GM12878 (cell line): ENCODE results near the gene C12orf43. TPM values are rescaled to one million over a fixed set of nuclear protein-coding genes. Genes with fewer than 3 reads are reported as not detected.

Experiments
- CBFB ChIP-seq: IDR thresholded peaks from 2 replicates; pipeline ENCODE4 v1.6.1; 2016; ENCODE audit warnings: antibody characterized with exemption, low read depth
- CHD4 ChIP-seq: fragments of 200-600 bp; sonication (generic); IDR thresholded peaks from 2 replicates; pipeline ENCODE4 v1.6.1; 2016; ENCODE audit warnings: mild to moderate bottlenecking
- EED ChIP-seq: sonication (generic); IDR thresholded peaks from 2 replicates; pipeline ENCODE4 v1.6.1; 2016; ENCODE audit warnings: antibody characterized with exemption, low read depth
- EZH2 ChIP-seq: IDR thresholded peaks from 2 replicates; pipeline ENCODE4 v1.6.1; 2012; ENCODE audit warnings: low read depth, mild to moderate bottlenecking, control low read depth, inconsistent platforms, low read length, borderline replicate concordance; ENCODE audit not compliant: control insufficient read depth
- FOS ChIP-seq: IDR thresholded peaks from 3 replicates; pipeline ENCODE4 v1.6.1; 2011; ENCODE audit warnings: borderline replicate concordance; ENCODE audit not compliant: insufficient read length; ENCODE audit errors: extremely low read depth
- GATAD2B ChIP-seq: fragments of 450-650 bp; conservative IDR thresholded peaks from 2 replicates; pipeline ENCODE4 v1.6.1; 2017; ENCODE audit warnings: low read depth, mild to moderate bottlenecking, moderate library complexity
- HCFC1 ChIP-seq: fragments of 150-350 bp; IDR thresholded peaks from 2 replicates; pipeline ENCODE4 v1.6.1; 2014; ENCODE audit warnings: low read length
- IKZF1 ChIP-seq: fragments of 450-650 bp; conservative IDR thresholded peaks from 2 replicates; pipeline ENCODE4 v1.6.1; 2017; ENCODE audit warnings: antibody characterized with exemption, mild to moderate bottlenecking
- MEF2A ChIP-seq: IDR thresholded peaks from 2 replicates; pipeline ENCODE4 v1.6.1; 2011; ENCODE audit warnings: low read depth, mild to moderate bottlenecking, low read length, moderate library complexity; ENCODE audit not compliant: insufficient read depth
- MTA3 ChIP-seq: IDR thresholded peaks from 2 replicates; pipeline ENCODE4 v1.6.1; 2012; ENCODE audit warnings: low read length, inconsistent platforms, borderline replicate concordance
- NFYA ChIP-seq: IDR thresholded peaks from 2 replicates; pipeline ENCODE4 v1.6.1; 2011; ENCODE audit warnings: low read depth, mild to moderate bottlenecking, low read length, improper control_type of control experiment, borderline replicate concordance
- POLR2A ChIP-seq: IDR thresholded peaks from 2 replicates; pipeline ENCODE4 v1.6.1; 2011; ENCODE audit warnings: low read depth, mild to moderate bottlenecking, low read length
- RCOR1 ChIP-seq: conservative IDR thresholded peaks from 2 replicates; pipeline ENCODE4 v1.6.1; 2012; ENCODE audit warnings: low read depth, low read length, improper control_type of control experiment
- RELB ChIP-seq: fragments of 450-650 bp; IDR thresholded peaks from 2 replicates; pipeline ENCODE4 v1.6.1; 2017; ENCODE audit warnings: low read depth, mild to moderate bottlenecking, moderate library complexity
- RUNX3 ChIP-seq: IDR thresholded peaks from 2 replicates; pipeline ENCODE4 v1.6.1; 2012; ENCODE audit warnings: low read length, inconsistent platforms
- SP1 ChIP-seq: IDR thresholded peaks from one replicate; pipeline ENCODE4 v1.6.1; 2011; ENCODE audit warnings: low read depth, low read length
- SUZ12 ChIP-seq: fragments of 200-600 bp; sonication (generic); IDR thresholded peaks from one replicate; pipeline ENCODE4 v1.6.1; 2018; ENCODE audit warnings: antibody characterized with exemption, mild to moderate bottlenecking; ENCODE audit not compliant: unreplicated experiment
- TAF1 ChIP-seq: IDR thresholded peaks from 2 replicates; pipeline ENCODE4 v1.6.1; 2011; ENCODE audit warnings: mild to moderate bottlenecking, low read depth, low read length, borderline replicate concordance
- TBL1XR1 ChIP-seq: IDR thresholded peaks from 2 replicates; pipeline ENCODE4 v1.6.1; 2012; ENCODE audit warnings: low read depth, low read length, improper control_type of control experiment
- YBX1 ChIP-seq: fragments of 450-650 bp; IDR thresholded peaks from 2 replicates; pipeline ENCODE4 v1.6.1; 2016; ENCODE audit warnings: antibody characterized with exemption
- ZBED1 ChIP-seq: IDR thresholded peaks from 2 replicates; pipeline ENCODE4 v1.6.1; 2016; ENCODE audit warnings: borderline replicate concordance
- ZBTB4 ChIP-seq: fragments of 450-650 bp; formaldehyde crosslinking; IDR thresholded peaks from 2 replicates; pipeline ENCODE4 v1.4.0; 2022; ENCODE audit warnings: mild to moderate bottlenecking, moderate library complexity
- ZNF687 ChIP-seq: fragments of 450-650 bp; IDR thresholded peaks from 2 replicates; pipeline ENCODE4 v1.6.1; 2017; ENCODE audit warnings: mild to moderate bottlenecking, moderate library complexity
- polyA plus RNA-seq, 11 experiments: library from polyadenylated mRNA; depleted of rRNA in 4 of 11; unstranded in 6 of 11; stranded (reverse) in 5 of 11; fragments of >200 nt; fragmentation: Nextera tagmentation in 4 of 11; fragmentation: Illumina TruSeq in 1 of 11; extraction: Ambion mirVana in 4 of 11; extraction: Trizol in 1 of 11; gene quantifications; 1 replicate in 1 of 11; 2 replicates in 10 of 11; pipeline versions ENCODE4 v1.2.1 to v1.2.3, GENCODE V29; 2011 to 2016; ENCODE audit warnings: inconsistent platforms in 2 of 11, missing spikeins in 2 of 11, low read depth in 1 of 11
- total RNA-seq, 4 experiments: library from RNA; depleted of rRNA in 3 of 4; stranded (reverse); fragments of >200 nt in 3 of 4; fragmentation: Illumina TruSeq in 1 of 4; extraction: Trizol in 1 of 4; gene quantifications; 2 replicates each; pipeline versions ENCODE4 v1.2.1 to v1.2.3, GENCODE V29; 2013 to 2021

The C12orf43 gene
- total and polyA plus RNA-seq, 10 of the 15 experiments (the other 5 are each of a cell fraction or from before 2014, with no cell fraction given): 7.5 to 30.8 (median 21.3) TPM

GRCh38 chr12:121015825-121016766 lies at the start of gene C12orf43 (continued):
- TF ChIP-seq RELB (peak; percentile 96), TAF1 (peak; percentile 83), YBX1 (no peak), RCOR1 (no peak), GATAD2B (no peak; the same call in 1 of the 2 replicates), SP1 (peak; percentile 19), EED (no peak), CBFB (peak; percentile 86; the same call in 1 of the 2 replicates), EZH2 (no peak), ZNF687 (no peak), TBL1XR1 (peak; percentile 44; the same call in 1 of the 2 replicates), SUZ12 (no peak), ZBED1 (no peak), POLR2A (peak; percentile 89), NFYA (no peak), HCFC1 (peak; percentile 95), MTA3 (no peak), ZBTB4 (CRISPR knock-in tag) (no peak), CHD4 (no peak), RUNX3 (peak; percentile 86), IKZF1 (peak; percentile 94), MEF2A (0 out of 2 replicates have a peak, but pooled peaks have one; percentile 29), FOS (no peak)
